HepG2 (cell line): Measurements from ENCODE around the gene CNTN4. TPM values are rescaled to one million over a fixed set of nuclear protein-coding genes. Genes with fewer than 3 reads are reported as not detected.

Experiments used
- ATAC-seq: fragments of 200-7000 bp; cut with Tn5 transposase; 3 replicates; pipeline ENCODE4 v1.9.1; 2020; ENCODE audit warnings: mild to moderate bottlenecking, moderate library complexity
- BruUV-seq: library from RNA; stranded (reverse); fragments of 400-500 nt; replicated peaks from 2 replicates; lab custom pipeline; 2021; lab: Mats Ljungman, UMichigan
- CTCF ChIA-PET: fragments of 300-600 bp; formaldehyde crosslinking; extraction: SDS; loops from one replicate; lab custom pipeline; 2021; ENCODE audit warnings: low total read pairs, inconsistent platforms, low intra/inter-chr PET ratio; lab: Yijun Ruan, JAX
- POLR2A ChIA-PET: fragments of 350-600 bp; sonication (Branson Sonifier 250); formaldehyde crosslinking; loops from one replicate; lab custom pipeline; 2020; ENCODE audit warnings: antibody characterized with exemption, inconsistent platforms; lab: Yijun Ruan, JAX
- DNase-seq: peaks from one replicate; pipeline ENCODE4 v3.0.0-alpha.2; 2015; ENCODE audit warnings: low spot score
- FAIRE-seq: peaks from 3 replicates; lab custom pipeline; 2011; peaks lifted over from hg19 to GRCh38; lab: Jason Lieb, UNC
- H2AFZ ChIP-seq: one replicate; pipeline ENCODE4 v1.6.1; 2011; ENCODE audit warnings: low read length, inconsistent platforms
- H3K27ac ChIP-seq: fragments of 300-600 bp; 3 replicates; pipeline ENCODE4 v1.8.0; 2011; ENCODE audit warnings: mixed run types, mild to moderate bottlenecking, mixed read lengths, low read length, inconsistent platforms; ENCODE audit not compliant: insufficient read depth; ENCODE audit errors: extremely low read length
- H3K27me3 ChIP-seq, 2 experiments: fragments of 200-600 bp in 1 of 2; 2 replicates in 1 of 2; 3 replicates in 1 of 2; pipeline versions ENCODE4 v1.6.0 to v1.8.0; 2011; ENCODE audit warnings: low read length in 2 of 2, mild to moderate bottlenecking in 2 of 2, moderate library complexity in 2 of 2, inconsistent platforms in 1 of 2; ENCODE audit not compliant: insufficient read depth in 2 of 2, control insufficient read depth in 1 of 2
- H3K36me3 ChIP-seq, 2 experiments: fragments of 200-600 bp in 1 of 2; replicated peaks in 1 of 2; 2 replicates in 1 of 2; 3 replicates in 1 of 2; pipeline versions ENCODE4 v1.5.1 to v1.8.0; 2011; ENCODE audit warnings: low read length in 2 of 2, inconsistent platforms in 1 of 2; ENCODE audit not compliant: insufficient read depth in 2 of 2, control insufficient read depth in 1 of 2
- H3K4me1 ChIP-seq: 2 replicates; pipeline ENCODE4 v1.5.1; 2012; ENCODE audit warnings: low read length, inconsistent platforms; ENCODE audit not compliant: insufficient read depth
- H3K4me2 ChIP-seq: 2 replicates; pipeline ENCODE4 v1.6.0; 2011; ENCODE audit warnings: low read depth, low read length, inconsistent platforms
- H3K4me3 ChIP-seq, 3 experiments: fragments of 200-600 bp in 1 of 3; sonication (generic), shearing (Covaris generic) in 1 of 3; replicated peaks in 1 of 3; 2 replicates each; pipeline ENCODE4 v1.5.1; 2011 to 2016; ENCODE audit warnings: low read length in 3 of 3, inconsistent platforms in 2 of 3, low read depth in 2 of 3, mild to moderate bottlenecking in 2 of 3, control low read depth in 1 of 3, mixed read lengths in 1 of 3; ENCODE audit not compliant: insufficient read depth in 1 of 3
- H3K79me2 ChIP-seq: one replicate; pipeline ENCODE4 v1.6.1; 2011; ENCODE audit warnings: low read length, inconsistent platforms; ENCODE audit not compliant: insufficient read depth
- H3K9ac ChIP-seq: 2 replicates; pipeline ENCODE4 v1.6.0; 2011; ENCODE audit warnings: mild to moderate bottlenecking, low read depth, low read length, inconsistent platforms; ENCODE audit not compliant: insufficient read depth
- H3K9me3 ChIP-seq: 2 replicates; pipeline ENCODE4 v1.5.1; 2012; ENCODE audit warnings: mild to moderate bottlenecking, low read length
- H4K20me1 ChIP-seq: 2 replicates; pipeline ENCODE4 v1.6.0; 2011; ENCODE audit warnings: inconsistent platforms, mild to moderate bottlenecking, low read length, moderate library complexity; ENCODE audit not compliant: insufficient read depth
- AGO2 ChIP-seq: fragments of 200-400 bp; formaldehyde crosslinking; optimal IDR thresholded peaks from 2 replicates; pipeline ENCODE3; 2017; ENCODE audit warnings: mild to moderate bottlenecking, low read depth, low read length, moderate library complexity
- ATF4 ChIP-seq, 2 experiments: fragments of 450-650 bp in 1 of 2; sonication (generic) in 1 of 2; formaldehyde crosslinking; IDR thresholded peaks; 2 replicates each; pipeline versions ENCODE4 v1.5.0 to v1.8.0; 2020 to 2022; ENCODE audit warnings: mild to moderate bottlenecking in 1 of 2, missing genetic modification reagents in 1 of 2
- DNMT1 ChIP-seq: sonication (generic); formaldehyde crosslinking; IDR thresholded peaks from 2 replicates; pipeline ENCODE4 v1.5.1; 2020; ENCODE audit warnings: mild to moderate bottlenecking, missing genetic modification reagents
- HDAC1 ChIP-seq: sonication (generic); formaldehyde crosslinking; IDR thresholded peaks from 2 replicates; pipeline ENCODE4 v1.5.1; 2020; ENCODE audit warnings: mild to moderate bottlenecking, missing genetic modification reagents
- JUN ChIP-seq: sonication (generic); formaldehyde crosslinking; IDR thresholded peaks from 2 replicates; pipeline ENCODE4 v1.4.0; 2020; ENCODE audit warnings: mild to moderate bottlenecking, missing genetic modification reagents
- MED8 ChIP-seq: sonication (generic); formaldehyde crosslinking; IDR thresholded peaks from 2 replicates; pipeline ENCODE4 v1.8.1; 2023; ENCODE audit warnings: mild to moderate bottlenecking, missing genetic modification reagents; ENCODE audit not compliant: insufficient replicate concordance
- NR2F1 ChIP-seq, 2 experiments: fragments of 450-650 bp in 1 of 2; formaldehyde crosslinking in 1 of 2; IDR thresholded peaks; 2 replicates each; pipeline versions ENCODE4 v1.5.0 to v1.6.1; 2016 to 2020; ENCODE audit warnings: mild to moderate bottlenecking in 1 of 2, missing compliant biosample characterization in 1 of 2, missing genetic modification reagents in 1 of 2, moderate library complexity in 1 of 2
- SOX6 ChIP-seq, 2 experiments: fragments of 450-650 bp in 1 of 2; sonication (generic) in 1 of 2; formaldehyde crosslinking in 1 of 2; IDR thresholded peaks; 2 replicates each; pipeline versions ENCODE4 v1.4.0 to v1.6.1; 2017 to 2020; ENCODE audit warnings: antibody characterized with exemption in 1 of 2, mild to moderate bottlenecking in 1 of 2, missing genetic modification reagents in 1 of 2
- TBX3 ChIP-seq: fragments of 450-650 bp; IDR thresholded peaks from 2 replicates; pipeline ENCODE4 v1.6.1; 2017; ENCODE audit warnings: antibody characterized with exemption, mild to moderate bottlenecking, inconsistent platforms, borderline replicate concordance
- TSC22D2 ChIP-seq: sonication (generic); formaldehyde crosslinking; IDR thresholded peaks from 2 replicates; pipeline ENCODE4 v1.5.1; 2020; ENCODE audit warnings: missing genetic modification reagents, mild to moderate bottlenecking, borderline replicate concordance
- U2AF1 ChIP-seq: fragments of 200-400 bp; formaldehyde crosslinking; optimal IDR thresholded peaks from 2 replicates; pipeline ENCODE3; 2017; ENCODE audit warnings: mild to moderate bottlenecking, low read depth, low read length
- ZC3H13 ChIP-seq: sonication (generic); formaldehyde crosslinking; IDR thresholded peaks from 2 replicates; pipeline ENCODE4 v1.8.1; 2023; ENCODE audit warnings: mild to moderate bottlenecking, missing genetic modification reagents, moderate library complexity
- ZFX ChIP-seq: sonication (generic); formaldehyde crosslinking; IDR thresholded peaks from 2 replicates; pipeline ENCODE4 v1.4.0; 2020; ENCODE audit warnings: mild to moderate bottlenecking, low read depth, missing genetic modification reagents, moderate library complexity
- ZNF136 ChIP-seq: sonication (generic); formaldehyde crosslinking; IDR thresholded peaks from 2 replicates; pipeline ENCODE4 v1.8.1; 2022; ENCODE audit warnings: low read depth, mild to moderate bottlenecking, moderate library complexity, missing genetic modification reagents
- ZNF510 ChIP-seq: sonication (generic); formaldehyde crosslinking; IDR thresholded peaks from 2 replicates; pipeline ENCODE4 v1.4.0; 2020; ENCODE audit warnings: low read depth, mild to moderate bottlenecking, missing genetic modification reagents
- ZNF549 ChIP-seq: sonication (generic); formaldehyde crosslinking; IDR thresholded peaks from 2 replicates; pipeline ENCODE4 v1.5.0; 2020; ENCODE audit warnings: missing genetic modification reagents
- WGBS: methylation state at CpG from one replicate; pipeline ENCODE4 v1.1.6; 2017; ENCODE audit warnings: low lambda C conversion rate; 5-methylcytosine and 5-hydroxymethylcytosine counted together
- in situ Hi-C: cut with HindIII; loops from 2 replicates; pipeline ENCODE4 v1.10.0; 2017; ENCODE audit warnings: low pct_unique_long_range_greater_than_20kb; ENCODE audit not compliant: extremely low pct_ligation_motif_present
- intact Hi-C: fragments of 100-400 bp; cut with micrococcal nuclease; formaldehyde crosslinking; loops from one replicate; pipeline ENCODE4 v1.10.0; 2022; ENCODE audit not compliant: unreplicated experiment
- polyA plus RNA-seq, 8 experiments: library from polyadenylated mRNA; depleted of rRNA in 3 of 8; stranded (reverse) in 7 of 8; unstranded in 1 of 8; fragments of >200 nt; fragmentation: Illumina TruSeq in 4 of 8; extraction: Trizol in 4 of 8; gene quantifications; 2 replicates each; pipeline versions ENCODE4 v1.2.1 to v1.2.3, GENCODE V29; 2011 to 2016; ENCODE audit warnings: low read depth in 4 of 8, missing spikeins in 1 of 8, mixed read lengths in 1 of 8; ENCODE audit not compliant: insufficient read depth in 1 of 8
- total RNA-seq, 5 experiments: library from RNA; depleted of rRNA; stranded (reverse); fragments of >200 nt; fragmentation: Illumina TruSeq; extraction: Trizol; gene quantifications; 2 replicates each; pipeline ENCODE4 v1.2.3, GENCODE V29; 2016; ENCODE audit warnings: low read depth in 1 of 5

The CNTN4 gene
- total and polyA plus RNA-seq, 2 of the 13 experiments (the other 11 are each of a cell fraction or from before 2014, with no cell fraction given): 0.01 to 0.13 TPM

- Histone ChIP-seq H3K4me3 (no peak overlapping the region), H3K4me2 (no peak overlapping the region), H3K27ac (no peak overlapping the region), H3K9ac (no peak overlapping the region), H3K79me2 (no peaks in the 10 kb centered on the region), H3K36me3 (no peaks in the 10 kb centered on the region), H2AFZ (no peak overlapping the region), H3K4me1 (no peaks in the 10 kb centered on the region), H4K20me1 (no peaks in the 10 kb centered on the region), H3K9me3 (no peaks in the 10 kb centered on the region), H3K27me3 (no peaks in the 10 kb centered on the region)
- 2% methylated on average over 4 of the region's 4 CpGs for WGBS
- FAIRE-seq: no peak
- DNase-seq: no peak
- TF ChIP-seq U2AF1 (no peak), ZNF549 (no peak)
- ATAC-seq: no peak
- POLR2A ChIA-PET: no interaction called here
- CTCF ChIA-PET: no interaction called here
- intact Hi-C loops (no loop called here), in situ Hi-C loops (no loop called here)
- BruUV-seq: no TSS peak
Observed at GRCh38 chr3:2934541-2934940, 835.9 kb downstream of the CNTN4 start.

- no peak for TF ChIP-seq ZFX (CRISPR knock-in tag)
- TF ChIP-seq TSC22D2 (CRISPR knock-in tag): no peak
- no peak for TF ChIP-seq JUN (CRISPR knock-in tag)
- no peak for TF ChIP-seq NR2F1 (CRISPR knock-in tag; IDR thresholded peaks at IDR 0.05)
- no peak for TF ChIP-seq ZNF136 (CRISPR knock-in tag)
- no peak for TF ChIP-seq SOX6 (IDR thresholded peaks at IDR 0.05)
- no peak for TF ChIP-seq SOX6 (CRISPR knock-in tag; IDR thresholded peaks at IDR 0.05)
- no peak for TF ChIP-seq HDAC1 (CRISPR knock-in tag)
- no peak for TF ChIP-seq TBX3
- TF ChIP-seq AGO2: no peak
- no peak for TF ChIP-seq DNMT1
- TF ChIP-seq ATF4 (CRISPR knock-in tag; IDR thresholded peaks at IDR 0.05): no peak
- TF ChIP-seq ZNF510 (CRISPR knock-in tag): no peak
- no peak for TF ChIP-seq MED8 (CRISPR knock-in tag)
- TF ChIP-seq ZC3H13: no peak
- no TSS peak for BruUV-seq
- FAIRE-seq (no peak), ATAC-seq (no peak), DNase-seq (no peak)
- intact Hi-C loops (no loop called here), in situ Hi-C loops (no loop called here)
- H3K9me3 ChIP-seq: no peaks in the 10 kb centered on the region
- CTCF ChIA-PET: no interaction called here
- H3K79me2 ChIP-seq: no peaks in the 10 kb centered on the region
- H2AFZ ChIP-seq: no peak overlapping the region
- no peak overlapping the region for H3K27ac ChIP-seq
- no peak overlapping the region for H3K4me3 ChIP-seq
- H3K36me3 ChIP-seq: no peaks in the 10 kb centered on the region
- H3K4me2 ChIP-seq: no peak overlapping the region
- no peaks in the 10 kb centered on the region for H4K20me1 ChIP-seq
- no peak overlapping the region for H3K9ac ChIP-seq
- peaks cover 0 to 1% of the 10 kb centered on the region in 2 experiments; a peak in 1 of 5 replicates for H3K27me3 ChIP-seq
- POLR2A ChIA-PET: no interaction called here
- H3K4me1 ChIP-seq: no peaks in the 10 kb centered on the region
- WGBS: 17% methylated on average over 2 of the region's 2 CpGs
Observed at GRCh38 chr3:2937055-2937454, 838.4 kb downstream of the CNTN4 start.
